H1 (cell line): ENCODE measurements around the gene GALNT12. TPM values are rescaled to one million over a fixed set of nuclear protein-coding genes. Genes with fewer than 3 reads are reported as not detected.

Source experiments
- CTCF ChIA-PET: fragments of 300-600 bp; sonication (Branson Sonifier 250); formaldehyde crosslinking; loops from one replicate; lab custom pipeline; 2021; ENCODE audit not compliant: partially characterized antibody; lab: Charles Lee
- POLR2A ChIA-PET: fragments of 300-600 bp; sonication (Branson Sonifier 250); formaldehyde crosslinking; loops from one replicate; lab custom pipeline; 2021; ENCODE audit warnings: inconsistent platforms; ENCODE audit not compliant: partially characterized antibody; lab: Charles Lee
- DNase-seq, 2 experiments: peaks; one replicate each; pipeline versions ENCODE4 v3.0.0 to v3.0.0-alpha.2; 2010 to 2022; ENCODE audit warnings: low spot score in 2 of 2, low read depth in 1 of 2, mixed read lengths in 1 of 2
- FAIRE-seq: peaks from 2 replicates; lab custom pipeline; 2011; peaks lifted over from hg19 to GRCh38; lab: Jason Lieb, UNC
- H2AFZ ChIP-seq: 2 replicates; pipeline ENCODE4 v1.8.1; 2012; ENCODE audit warnings: low read length, inconsistent platforms
- H2AK5ac ChIP-seq: 2 replicates; pipeline ENCODE4 v1.6.1; 2013; ENCODE audit warnings: low read depth, low read length
- H2BK120ac ChIP-seq: replicated peaks from 2 replicates; pipeline ENCODE3; 2013; ENCODE audit warnings: low read depth, low read length, inconsistent platforms
- H2BK12ac ChIP-seq: 2 replicates; pipeline ENCODE4 v1.6.1; 2013; ENCODE audit warnings: low read depth, low read length
- H2BK15ac ChIP-seq: 2 replicates; pipeline ENCODE4 v1.6.1; 2013; ENCODE audit warnings: low read length
- H2BK20ac ChIP-seq: 2 replicates; pipeline ENCODE4 v1.6.1; 2013; ENCODE audit warnings: low read length
- H2BK5ac ChIP-seq: 2 replicates; pipeline ENCODE4 v1.6.1; 2013; ENCODE audit warnings: low read depth, low read length
- H3K14ac ChIP-seq: 2 replicates; pipeline ENCODE4 v1.6.1; 2013; ENCODE audit warnings: inconsistent platforms; ENCODE audit not compliant: insufficient read length
- H3K18ac ChIP-seq: 2 replicates; pipeline ENCODE4 v1.6.1; 2013; ENCODE audit warnings: low read length; ENCODE audit errors: extremely low read depth
- H3K23ac ChIP-seq: 2 replicates; pipeline ENCODE4 v1.6.1; 2013; ENCODE audit warnings: inconsistent platforms; ENCODE audit not compliant: insufficient read length
- H3K23me2 ChIP-seq: 2 replicates; pipeline ENCODE4 v1.6.1; 2013; ENCODE audit warnings: low read depth, low read length
- H3K27ac ChIP-seq: 2 replicates; pipeline ENCODE4 v1.6.1; 2011; ENCODE audit warnings: low read depth, low read length, inconsistent platforms
- H3K27me3 ChIP-seq, 4 experiments: replicated peaks in 1 of 4; 1 replicate in 1 of 4; 2 replicates in 3 of 4; pipeline versions ENCODE4 v1.6.1 to v1.8.1; 2011 to 2013; ENCODE audit warnings: low read length in 3 of 4, mild to moderate bottlenecking in 3 of 4, inconsistent platforms in 2 of 4, mixed read lengths in 2 of 4, moderate library complexity in 1 of 4; ENCODE audit not compliant: control insufficient read depth in 3 of 4, insufficient read depth in 3 of 4; ENCODE audit errors: extremely low read depth in 1 of 4
- H3K36me3 ChIP-seq, 4 experiments: 2 replicates each; pipeline versions ENCODE4 v1.6.1 to v1.8.1; 2011 to 2013; ENCODE audit warnings: mild to moderate bottlenecking in 4 of 4, low read length in 3 of 4, moderate library complexity in 2 of 4, control low read depth in 1 of 4, inconsistent platforms in 1 of 4; ENCODE audit not compliant: insufficient read depth in 4 of 4, control insufficient read depth in 2 of 4
- H3K4ac ChIP-seq: replicated peaks from 2 replicates; pipeline ENCODE3; 2013; ENCODE audit warnings: low read length, low read depth, mixed read lengths, inconsistent platforms; ENCODE audit not compliant: insufficient read length
- H3K4me1 ChIP-seq, 4 experiments: replicated peaks in 1 of 4; 1 replicate in 1 of 4; 2 replicates in 3 of 4; pipeline versions ENCODE4 v1.6.1 to v1.8.1; 2011 to 2013; ENCODE audit warnings: low read length in 3 of 4, inconsistent platforms in 2 of 4, mixed read lengths in 1 of 4; ENCODE audit not compliant: insufficient read depth in 4 of 4, control insufficient read depth in 3 of 4
- H3K4me2 ChIP-seq, 2 experiments: 2 replicates each; pipeline versions ENCODE4 v1.6.1 to v1.8.1; 2011 to 2013; ENCODE audit warnings: low read depth in 2 of 2, low read length in 2 of 2, control low read depth in 1 of 2, inconsistent platforms in 1 of 2, mild to moderate bottlenecking in 1 of 2; ENCODE audit not compliant: insufficient read depth in 1 of 2
- H3K4me3 ChIP-seq, 4 experiments: fragments of 200-600, 300-600 bp in 1 of 4; sonication (generic), shearing (Covaris generic), sonication (Bioruptor Twin) in 1 of 4; 2 replicates each; pipeline versions ENCODE4 v1.5.1 to v1.8.1; 2011 to 2016; ENCODE audit warnings: low read length in 4 of 4, low read depth in 3 of 4, control low read depth in 2 of 4, inconsistent platforms in 2 of 4, mild to moderate bottlenecking in 2 of 4, mixed read lengths in 1 of 4, moderate library complexity in 1 of 4; ENCODE audit not compliant: insufficient read depth in 2 of 4; ENCODE audit errors: extremely low read depth in 1 of 4
- H3K56ac ChIP-seq: replicated peaks from 2 replicates; pipeline ENCODE3; 2013; ENCODE audit warnings: low read depth, mild to moderate bottlenecking, mixed read lengths, low read length, inconsistent platforms; ENCODE audit not compliant: insufficient read length
- H3K79me1 ChIP-seq: 2 replicates; pipeline ENCODE4 v1.6.1; 2013; ENCODE audit warnings: low read depth, low read length, control low read depth
- H3K79me2 ChIP-seq, 2 experiments: 2 replicates each; pipeline versions ENCODE4 v1.6.1 to v1.8.1; 2012 to 2013; ENCODE audit warnings: low read length in 2 of 2, mild to moderate bottlenecking in 2 of 2, inconsistent platforms in 1 of 2; ENCODE audit not compliant: insufficient read depth in 2 of 2, control insufficient read depth in 1 of 2
- H3K9ac ChIP-seq, 4 experiments: replicated peaks in 1 of 4; 1 replicate in 1 of 4; 2 replicates in 3 of 4; pipeline versions ENCODE4 v1.6.1 to v1.8.1; 2011 to 2013; ENCODE audit warnings: low read depth in 3 of 4, low read length in 3 of 4, control low read depth in 2 of 4, mild to moderate bottlenecking in 2 of 4, moderate library complexity in 2 of 4, inconsistent platforms in 1 of 4; ENCODE audit errors: extremely low read depth in 1 of 4
- H3K9me3 ChIP-seq, 2 experiments: 2 replicates each; pipeline versions ENCODE4 v1.6.1 to v1.8.1; 2012 to 2013; ENCODE audit warnings: mild to moderate bottlenecking in 2 of 2, moderate library complexity in 2 of 2, control low read depth in 1 of 2, inconsistent platforms in 1 of 2, low read depth in 1 of 2, low read length in 1 of 2, mixed read lengths in 1 of 2; ENCODE audit not compliant: insufficient read depth in 2 of 2
- H4K20me1 ChIP-seq, 2 experiments: replicated peaks in 1 of 2; 2 replicates each; pipeline versions ENCODE3 to v1.8.1; 2011 to 2013; ENCODE audit warnings: inconsistent platforms in 2 of 2, low read length in 2 of 2, mild to moderate bottlenecking in 1 of 2; ENCODE audit not compliant: insufficient read depth in 2 of 2, control insufficient read depth in 1 of 2
- H4K5ac ChIP-seq: 2 replicates; pipeline ENCODE4 v1.6.1; 2013; ENCODE audit warnings: low read length, low read depth, mixed read lengths, inconsistent platforms; ENCODE audit not compliant: insufficient read length
- H4K8ac ChIP-seq: 2 replicates; pipeline ENCODE4 v1.8.0; 2013; ENCODE audit warnings: mild to moderate bottlenecking, moderate library complexity, low read length, inconsistent platforms; ENCODE audit not compliant: insufficient read depth; ENCODE audit errors: extremely low read depth
- H4K91ac ChIP-seq: replicated peaks from 2 replicates; pipeline ENCODE3; 2013; ENCODE audit warnings: low read length, mixed read lengths, inconsistent platforms; ENCODE audit not compliant: insufficient read length
- CBX8 ChIP-seq: fragments of 300-800, 300-1000 bp; sonication (generic); IDR thresholded peaks from 2 replicates; pipeline ENCODE4 v1.7.1; 2016; ENCODE audit warnings: low read depth, low read length, borderline replicate concordance
- EP300 ChIP-seq, 2 experiments: IDR thresholded peaks; 1 replicate in 1 of 2; 2 replicates in 1 of 2; pipeline ENCODE4 v1.6.1; 2011 to 2012; ENCODE audit warnings: low read depth in 2 of 2, low read length in 2 of 2, mild to moderate bottlenecking in 2 of 2, borderline replicate concordance in 1 of 2, inconsistent platforms in 1 of 2, moderate library complexity in 1 of 2
- JUN ChIP-seq: IDR thresholded peaks from 2 replicates; pipeline ENCODE4 v1.6.1; 2011; ENCODE audit warnings: low read depth, mild to moderate bottlenecking, improper control_type of control experiment, low read length
- TBP ChIP-seq: IDR thresholded peaks from 2 replicates; pipeline ENCODE4 v1.6.1; 2011; ENCODE audit warnings: low read depth, low read length, improper control_type of control experiment
- ZNF274 ChIP-seq: IDR thresholded peaks from 2 replicates; pipeline ENCODE4 v1.7.0; 2012; ENCODE audit warnings: low read length, borderline replicate concordance; ENCODE audit errors: extremely low read depth
- WGBS, 2 experiments: shearing (Covaris generic) in 1 of 2; methylation state at CpG; one replicate each; pipeline versions ENCODE4 v1.1.6 to v1.1.7; 2013 to 2015; ENCODE audit warnings: low lambda C conversion rate in 2 of 2, mixed read lengths in 2 of 2, inconsistent platforms in 1 of 2, low coverage in 1 of 2, missing lambda C conversion rate in 1 of 2; ENCODE audit not compliant: insufficient replicate concordance in 2 of 2, insufficient coverage in 1 of 2, insufficient read length in 1 of 2; ENCODE audit errors: extremely low coverage in 1 of 2, missing lambda C conversion rate in 1 of 2; 5-methylcytosine and 5-hydroxymethylcytosine counted together
- polyA plus RNA-seq, 7 experiments: library from polyadenylated mRNA; depleted of rRNA in 3 of 7; stranded (reverse) in 5 of 7; unstranded in 2 of 7; fragments of >200 nt in 5 of 7; fragments of 200-250 nt in 2 of 7; gene quantifications; 1 replicate in 5 of 7; 2 replicates in 1 of 7; 4 replicates in 1 of 7; pipeline versions ENCODE4 v1.2.1 to v1.2.3, GENCODE V29; 2011 to 2013; ENCODE audit warnings: missing spikeins in 2 of 7, mixed read lengths in 2 of 7
- total RNA-seq: library from RNA; stranded (reverse); fragmentation: NEBNext Ultra II Directional; extraction: Animal tissue kit (Norgen Biotek cat#: 25700); gene quantifications from 2 replicates; pipeline ENCODE4 v1.2.1, GENCODE V29; 2021
- TF ChIP-seq, protein P1 (sequence below): IDR thresholded peaks from 2 replicates; pipeline ENCODE4 v1.6.1; 2012; ENCODE audit warnings: low read length, inconsistent platforms
- TF ChIP-seq, protein P2 (sequence below): IDR thresholded peaks from 2 replicates; pipeline ENCODE4 v1.6.1; 2012; ENCODE audit warnings: inconsistent platforms
- TF ChIP-seq, protein P3 (sequence below): IDR thresholded peaks from 2 replicates; pipeline ENCODE4 v1.6.1; 2011; ENCODE audit warnings: low read depth, mild to moderate bottlenecking, low read length; ENCODE audit not compliant: insufficient read depth

Gene GALNT12
- total and polyA plus RNA-seq, 2 of the 8 experiments (the other 6 are each of a cell fraction or from before 2014, with no cell fraction given): 16.2 to 19.6 TPM

DNA sequence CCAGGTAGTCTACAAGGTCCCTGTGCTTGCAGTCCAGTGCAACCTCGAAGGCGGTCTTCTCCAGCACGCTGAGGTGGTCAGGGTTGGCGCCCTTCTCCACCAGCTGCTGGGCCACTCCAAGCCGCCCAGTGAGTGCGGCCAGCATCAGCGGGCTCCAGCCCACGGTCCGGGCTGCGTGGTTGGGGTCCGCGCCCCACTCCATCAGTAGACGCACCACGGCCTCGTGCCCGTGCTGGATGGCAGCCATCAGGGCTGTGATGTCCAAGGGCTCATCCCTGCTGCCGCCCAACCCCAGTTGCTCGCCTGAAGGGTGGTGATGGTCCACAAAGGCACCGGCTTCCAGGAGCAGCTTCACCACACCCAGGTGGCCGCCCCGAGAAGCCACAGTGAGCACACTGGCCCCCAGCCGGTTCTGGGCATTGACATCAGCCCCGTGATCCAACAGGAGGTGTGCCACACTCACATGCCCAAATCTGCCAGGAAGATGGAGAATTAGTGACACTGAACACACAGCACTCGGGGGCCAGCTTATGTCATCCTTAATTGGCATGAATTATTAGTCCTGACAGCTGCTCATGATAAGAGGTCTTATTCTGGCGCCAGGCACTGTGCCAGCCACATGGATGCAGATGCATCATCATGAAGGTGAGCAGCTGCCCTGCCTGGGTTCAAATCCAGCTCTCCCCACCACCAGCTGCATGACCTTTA is 17.2 kb upstream of the GALNT12 start:
- peaks cover 5 to 15% (median 10%) of the 10 kb centered on the region in 4 experiments; a peak in 7 of 8 replicates for H3K36me3 ChIP-seq
- H3K4me1 ChIP-seq: peaks cover 5 to 14% (median 8%) of the 10 kb centered on the region in 4 experiments
- H3K79me1 ChIP-seq: peaks cover 26% of the 10 kb centered on the region
- H3K27me3 ChIP-seq: no peaks in the 10 kb centered on the region
- peaks cover 0 to 39% of the 10 kb centered on the region in 2 experiments for H3K79me2 ChIP-seq
- no peak overlapping the region for H2BK15ac ChIP-seq
- H3K14ac ChIP-seq: no peak overlapping the region
- H2BK120ac ChIP-seq: no peak overlapping the region
- no peak overlapping the region for H4K91ac ChIP-seq
- H4K8ac ChIP-seq: 0 out of 2 replicates have a peak overlapping the region, but pooled peaks have one; percentile 23
- no peak overlapping the region for H2AK5ac ChIP-seq
- DNase-seq: no peak
- ChIA-PET POLR2A (interaction anchor here (1.2 kb wide), 1 partner anchor 10 kb away, joined by 3 read pairs; no protein-coding TSS in a partner anchor), CTCF (interaction anchor here (1.0 to 4.4 kb wide), 7 partner anchors 9 to 314 kb away, joined by 3 to 38 read pairs (median 6); no protein-coding TSS in a partner anchor)
- WGBS, 2 experiments: 92% methylated on average over 24 of the region's 25 CpGs; no CpG with 5 or more reads in 1 of the 2 experiments
- no peak overlapping the region for H3K27ac ChIP-seq
- peaks cover 11 to 27% of the 10 kb centered on the region in 2 experiments for H4K20me1 ChIP-seq
- peak overlapping the region; percentile 9; the same call in 1 of the 2 replicates for H2BK5ac ChIP-seq
- H2BK12ac ChIP-seq: no peak overlapping the region
- H3K4me2 ChIP-seq: no peak overlapping the region
- H2AFZ ChIP-seq: no peak overlapping the region
- H3K23ac ChIP-seq: no peak overlapping the region
- peak overlapping the region; percentile 38; the same call in 1 of the 2 replicates for H2BK20ac ChIP-seq
- H4K5ac ChIP-seq: no peak overlapping the region
- H3K9me3 ChIP-seq: no peaks in the 10 kb centered on the region
- H3K18ac ChIP-seq: no peak overlapping the region; the same call in 1 of the 2 replicates
- H3K56ac ChIP-seq: no peak overlapping the region
- H3K9ac ChIP-seq: no peak overlapping the region
- no peak overlapping the region for H3K4me3 ChIP-seq
- H3K23me2 ChIP-seq: 0 out of 2 replicates have a peak, but pooled peaks cover 1% of the 10 kb centered on the region
- no peak overlapping the region for H3K4ac ChIP-seq
- no peak for FAIRE-seq
- TF ChIP-seq ZNF274: no peak
- no peak for TF ChIP-seq JUN
- TF ChIP-seq, protein P1, sequence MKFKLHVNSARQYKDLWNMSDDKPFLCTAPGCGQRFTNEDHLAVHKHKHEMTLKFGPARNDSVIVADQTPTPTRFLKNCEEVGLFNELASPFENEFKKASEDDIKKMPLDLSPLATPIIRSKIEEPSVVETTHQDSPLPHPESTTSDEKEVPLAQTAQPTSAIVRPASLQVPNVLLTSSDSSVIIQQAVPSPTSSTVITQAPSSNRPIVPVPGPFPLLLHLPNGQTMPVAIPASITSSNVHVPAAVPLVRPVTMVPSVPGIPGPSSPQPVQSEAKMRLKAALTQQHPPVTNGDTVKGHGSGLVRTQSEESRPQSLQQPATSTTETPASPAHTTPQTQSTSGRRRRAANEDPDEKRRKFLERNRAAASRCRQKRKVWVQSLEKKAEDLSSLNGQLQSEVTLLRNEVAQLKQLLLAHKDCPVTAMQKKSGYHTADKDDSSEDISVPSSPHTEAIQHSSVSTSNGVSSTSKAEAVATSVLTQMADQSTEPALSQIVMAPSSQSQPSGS: no peak
- TF ChIP-seq EP300 (IDR thresholded peaks at IDR 0.05; ENCODE audit: borderline replicate concordance in 1 of 2, low read depth in 2 of 2, low read length in 2 of 2): no peak
- TF ChIP-seq CBX8: no peak
- TF ChIP-seq, protein P2, sequence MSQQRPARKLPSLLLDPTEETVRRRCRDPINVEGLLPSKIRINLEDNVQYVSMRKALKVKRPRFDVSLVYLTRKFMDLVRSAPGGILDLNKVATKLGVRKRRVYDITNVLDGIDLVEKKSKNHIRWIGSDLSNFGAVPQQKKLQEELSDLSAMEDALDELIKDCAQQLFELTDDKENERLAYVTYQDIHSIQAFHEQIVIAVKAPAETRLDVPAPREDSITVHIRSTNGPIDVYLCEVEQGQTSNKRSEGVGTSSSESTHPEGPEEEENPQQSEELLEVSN: no peak
- TF ChIP-seq TBP: no peak
- TF ChIP-seq, protein P3, sequence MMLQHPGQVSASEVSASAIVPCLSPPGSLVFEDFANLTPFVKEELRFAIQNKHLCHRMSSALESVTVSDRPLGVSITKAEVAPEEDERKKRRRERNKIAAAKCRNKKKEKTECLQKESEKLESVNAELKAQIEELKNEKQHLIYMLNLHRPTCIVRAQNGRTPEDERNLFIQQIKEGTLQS: no peak
